ENCODE results near the gene MKI67.
"Not testable (repeated sequence)": the region's sequence is repeated elsewhere in the genome, so short reads cannot be mapped to it uniquely, and the experiment has no call there.

DNA sequence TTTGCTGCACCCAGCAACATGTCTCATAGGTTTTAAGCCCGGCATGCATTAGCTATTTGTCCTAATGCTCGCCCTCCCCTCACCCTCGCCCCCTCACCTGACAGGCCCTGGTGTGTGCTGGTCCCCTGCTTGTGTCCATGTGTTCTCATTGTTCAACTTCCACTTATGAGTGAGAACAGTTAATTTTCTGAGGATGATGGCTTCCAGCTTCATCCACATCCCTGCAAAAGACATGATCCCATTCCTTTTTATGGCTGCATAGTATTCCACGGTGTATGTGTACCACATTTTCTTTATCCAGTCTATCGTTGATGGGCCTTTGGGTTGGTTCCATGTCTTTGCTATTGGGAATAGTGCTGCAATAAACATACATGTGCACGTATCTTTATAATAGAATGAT is 40.9 kb upstream of the MKI67 start:
- TF ChIP-seq, protein P1, sequence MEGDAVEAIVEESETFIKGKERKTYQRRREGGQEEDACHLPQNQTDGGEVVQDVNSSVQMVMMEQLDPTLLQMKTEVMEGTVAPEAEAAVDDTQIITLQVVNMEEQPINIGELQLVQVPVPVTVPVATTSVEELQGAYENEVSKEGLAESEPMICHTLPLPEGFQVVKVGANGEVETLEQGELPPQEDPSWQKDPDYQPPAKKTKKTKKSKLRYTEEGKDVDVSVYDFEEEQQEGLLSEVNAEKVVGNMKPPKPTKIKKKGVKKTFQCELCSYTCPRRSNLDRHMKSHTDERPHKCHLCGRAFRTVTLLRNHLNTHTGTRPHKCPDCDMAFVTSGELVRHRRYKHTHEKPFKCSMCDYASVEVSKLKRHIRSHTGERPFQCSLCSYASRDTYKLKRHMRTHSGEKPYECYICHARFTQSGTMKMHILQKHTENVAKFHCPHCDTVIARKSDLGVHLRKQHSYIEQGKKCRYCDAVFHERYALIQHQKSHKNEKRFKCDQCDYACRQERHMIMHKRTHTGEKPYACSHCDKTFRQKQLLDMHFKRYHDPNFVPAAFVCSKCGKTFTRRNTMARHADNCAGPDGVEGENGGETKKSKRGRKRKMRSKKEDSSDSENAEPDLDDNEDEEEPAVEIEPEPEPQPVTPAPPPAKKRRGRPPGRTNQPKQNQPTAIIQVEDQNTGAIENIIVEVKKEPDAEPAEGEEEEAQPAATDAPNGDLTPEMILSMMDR (optimal IDR thresholded peaks at IDR 0.05 in 1 of 3, IDR thresholded peaks at IDR 0.05 in 1 of 3, conservative IDR thresholded peaks at IDR 0.05 in 1 of 3; ENCODE audit: extremely low read depth in 1 of 3, insufficient read depth in 2 of 3, low read length in 3 of 3), result not testable (repeated sequence)
- not testable (repeated sequence) for TF ChIP-seq EZH2 (IDR thresholded peaks at IDR 0.05; ENCODE audit: low read length)
